GM21619 (cell line): ENCODE measurements around the gene PEX26.

ENCODE experiments used
- ATAC-seq: cut with Tn5 transposase; IDR thresholded peaks from one replicate; pipeline ENCODE4 v1.9.1; 2021; ENCODE audit not compliant: unreplicated experiment

The PEX26 gene

DNA sequence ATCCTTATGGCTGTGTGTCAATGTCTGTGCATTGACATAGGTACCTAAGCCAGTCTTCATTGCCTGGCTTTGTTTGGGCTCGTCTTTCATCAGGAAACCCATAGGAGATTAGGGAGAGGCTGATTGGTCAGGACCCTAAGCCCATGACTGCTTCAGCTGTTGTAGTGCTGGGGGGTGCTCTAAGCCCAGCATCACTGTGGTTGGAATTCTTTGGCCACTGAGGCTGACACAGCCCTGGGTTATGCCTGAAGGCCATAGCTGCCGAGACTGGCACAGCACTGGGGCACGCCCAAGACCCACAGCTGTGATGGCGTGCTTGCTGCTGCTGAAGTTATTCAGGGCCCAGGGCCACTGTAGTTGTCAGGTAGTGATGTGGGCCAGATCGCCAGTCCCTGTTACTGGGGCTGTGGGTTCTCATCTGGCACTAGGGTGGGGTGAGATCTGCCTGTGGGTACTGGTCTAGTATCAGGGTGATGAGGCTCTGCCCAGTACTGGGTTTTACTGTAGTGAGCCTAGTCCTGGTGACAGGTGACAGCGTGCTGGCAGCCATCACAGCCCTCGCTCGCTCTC, 77.1 kb downstream of the PEX26 start:
- ATAC-seq: no peak
